K562 (cell line): Measurements from ENCODE around the gene ZBTB8A. TPM values are rescaled to one million over a fixed set of nuclear protein-coding genes. Genes with fewer than 3 reads are reported as not detected.
"Not testable (repeated sequence)": the region's sequence is repeated elsewhere in the genome, so short reads cannot be mapped to it uniquely, and the experiment has no call there.

Experiments
- ATAC-seq: fragments of 200-7000 bp; cut with Tn5 transposase; 3 replicates; pipeline ENCODE4 v1.9.1; 2020; ENCODE audit warnings: moderate library complexity
- BruUV-seq: library from RNA; stranded (reverse); fragments of 400-500 nt; replicated peaks from 2 replicates; lab custom pipeline; 2021; lab: Mats Ljungman, UMichigan
- CTCF ChIA-PET: fragments of 300-600 bp; formaldehyde crosslinking; extraction: SDS; loops from one replicate; lab custom pipeline; 2021; ENCODE audit warnings: low intra/inter-chr PET ratio; lab: Yijun Ruan, JAX
- POLR2A ChIA-PET: fragments of 300-600, 350-650 bp; sonication (Branson Sonifier 250); formaldehyde crosslinking; extraction: SDS; loops from one replicate; lab custom pipeline; 2021; ENCODE audit warnings: antibody characterized with exemption, inconsistent platforms; lab: Yijun Ruan, JAX
- DNase-seq, 4 experiments: peaks; one replicate each; pipeline versions ENCODE4 v3.0.0 to v3.0.0-alpha.2; 2011 to 2018; ENCODE audit warnings: low spot score in 3 of 4, mixed read lengths in 3 of 4; ENCODE audit errors: extremely low read depth in 1 of 4
- FAIRE-seq: peaks from 2 replicates; lab custom pipeline; 2011; peaks lifted over from hg19 to GRCh38; lab: Jason Lieb, UNC
- H2AFZ ChIP-seq: 2 replicates; pipeline ENCODE4 v1.6.0; 2011; ENCODE audit warnings: low read depth, low read length, control low read depth, inconsistent platforms
- H3K27ac ChIP-seq: fragments of 200-600 bp; 3 replicates; pipeline ENCODE4 v1.8.0; 2011; ENCODE audit warnings: low read depth, mild to moderate bottlenecking, control low read depth, inconsistent platforms, low read length, moderate library complexity, mixed read lengths; ENCODE audit errors: extremely low read depth
- H3K27me3 ChIP-seq, 2 experiments: fragments of 300-600 bp in 1 of 2; 2 replicates in 1 of 2; 3 replicates in 1 of 2; pipeline versions ENCODE4 v1.6.0 to v1.8.0; 2011; ENCODE audit warnings: inconsistent platforms in 2 of 2, low read length in 2 of 2, mild to moderate bottlenecking in 1 of 2, mixed read lengths in 1 of 2, moderate library complexity in 1 of 2; ENCODE audit not compliant: control insufficient read depth in 2 of 2, insufficient read depth in 2 of 2
- H3K36me3 ChIP-seq: fragments of 300-600 bp; 3 replicates; pipeline ENCODE4 v1.8.0; 2011; ENCODE audit warnings: mild to moderate bottlenecking, low read length, inconsistent platforms; ENCODE audit not compliant: control insufficient read depth, insufficient read depth
- H3K4me1 ChIP-seq, 2 experiments: fragments of 200-600 bp in 1 of 2; replicated peaks in 1 of 2; 2 replicates in 1 of 2; 3 replicates in 1 of 2; pipeline versions ENCODE4 v1.5.1 to v1.8.0; 2011; ENCODE audit warnings: inconsistent platforms in 2 of 2, low read length in 2 of 2, mild to moderate bottlenecking in 1 of 2, mixed read lengths in 1 of 2, moderate library complexity in 1 of 2; ENCODE audit not compliant: control insufficient read depth in 2 of 2, insufficient read depth in 2 of 2
- H3K4me2 ChIP-seq: 2 replicates; pipeline ENCODE4 v1.6.1; 2011; ENCODE audit warnings: low read length, control low read depth, inconsistent platforms, mixed read lengths; ENCODE audit not compliant: insufficient read depth
- H3K4me3 ChIP-seq: fragments of 200-600 bp; sonication (generic), shearing (Covaris generic); 2 replicates; pipeline ENCODE4 v1.5.1; 2016; ENCODE audit warnings: control low read depth, inconsistent platforms
- H3K79me2 ChIP-seq: fragments of 200-600 bp; 3 replicates; pipeline ENCODE4 v1.8.0; 2011; ENCODE audit warnings: low read length, inconsistent platforms; ENCODE audit not compliant: control insufficient read depth, insufficient read depth
- H3K9ac ChIP-seq, 2 experiments: 2 replicates each; pipeline versions ENCODE4 v1.6.0 to v1.6.1; 2011; ENCODE audit warnings: low read depth in 2 of 2, low read length in 2 of 2, control low read depth in 1 of 2, inconsistent platforms in 1 of 2, mild to moderate bottlenecking in 1 of 2, mixed read lengths in 1 of 2; ENCODE audit not compliant: insufficient read depth in 1 of 2
- H3K9me1 ChIP-seq: one replicate; pipeline ENCODE4 v1.6.0; 2011; ENCODE audit warnings: inconsistent platforms, mild to moderate bottlenecking, low read length, moderate library complexity; ENCODE audit not compliant: control insufficient read depth, insufficient read depth
- H3K9me3 ChIP-seq: replicated peaks from 2 replicates; pipeline ENCODE4 v1.5.1; 2011; ENCODE audit warnings: low read depth, low read length, inconsistent platforms; ENCODE audit not compliant: control insufficient read depth, insufficient read depth
- H4K20me1 ChIP-seq: replicated peaks from 2 replicates; pipeline ENCODE4 v1.6.1; 2011; ENCODE audit warnings: low read length, inconsistent platforms, mixed read lengths; ENCODE audit not compliant: control insufficient read depth, insufficient read depth
- BACH1 ChIP-seq: fragments of 200-800 bp; sonication (Bioruptor generic); IDR thresholded peaks from 2 replicates; pipeline ENCODE4 v1.6.1; 2016; ENCODE audit warnings: missing genetic modification characterization, missing compliant biosample characterization
- MTA3 ChIP-seq: fragments of 450-650 bp; formaldehyde crosslinking; IDR thresholded peaks from 2 replicates; pipeline ENCODE4 v1.6.1; 2017; ENCODE audit warnings: mild to moderate bottlenecking, borderline replicate concordance
- NEUROD1 ChIP-seq: fragments of 150-350 bp; IDR thresholded peaks from 2 replicates; pipeline ENCODE4 v1.6.1; 2014; ENCODE audit warnings: borderline replicate concordance, low read length, low read depth; ENCODE audit not compliant: partially characterized antibody
- PHF8 ChIP-seq: fragments of 200-600 bp; sonication (generic); IDR thresholded peaks from 2 replicates; pipeline ENCODE4 v1.6.1; 2012; ENCODE audit warnings: mixed run types, mild to moderate bottlenecking, inconsistent platforms, low read length, moderate library complexity, borderline replicate concordance
- POU5F1 ChIP-seq: fragments of 150-350 bp; IDR thresholded peaks from 2 replicates; pipeline ENCODE4 v1.6.1; 2014; ENCODE audit warnings: borderline replicate concordance, low read length, low read depth, mild to moderate bottlenecking; ENCODE audit not compliant: partially characterized antibody
- RFX5 ChIP-seq: IDR thresholded peaks from 2 replicates; pipeline ENCODE4 v1.6.1; 2011; ENCODE audit warnings: low read depth, mild to moderate bottlenecking, improper control_type of control experiment, low read length
- WGBS: fragments of 100-300 bp; shearing (Covaris generic); methylation state at CpG from one replicate; pipeline ENCODE4 v1.1.6; 2016; ENCODE audit warnings: low coverage, mixed read lengths; ENCODE audit not compliant: insufficient coverage; ENCODE audit errors: missing lambda C conversion rate; 5-methylcytosine and 5-hydroxymethylcytosine counted together
- in situ Hi-C: fragments of 300-500 bp; cut with MboI; formaldehyde crosslinking; loops from 4 replicates; pipeline ENCODE4 v1.15.0; 2018; ENCODE audit warnings: inconsistent platforms, mixed read lengths
- intact Hi-C: fragments of 100-400 bp; cut with micrococcal nuclease; formaldehyde crosslinking; loops from 2 replicates; pipeline ENCODE4 v1.14.2; 2022
- polyA plus RNA-seq, 8 experiments: library from polyadenylated mRNA; depleted of rRNA in 4 of 8; stranded (reverse) in 5 of 8; unstranded in 3 of 8; fragments of >200 nt; fragmentation: Nextera tagmentation in 2 of 8; fragmentation: Illumina TruSeq in 1 of 8; extraction: Ambion mirVana in 2 of 8; extraction: Trizol in 1 of 8; gene quantifications; 2 replicates each; pipeline versions ENCODE4 v1.2.1 to v1.2.3, GENCODE V29; 2011 to 2014; ENCODE audit warnings: inconsistent platforms in 1 of 8, missing spikeins in 1 of 8
- total RNA-seq, 7 experiments: library from RNA; depleted of rRNA in 6 of 7; stranded (reverse); fragments of >200 nt in 6 of 7; fragmentation: Illumina TruSeq in 2 of 7; extraction: Trizol in 2 of 7; gene quantifications; 2 replicates each; pipeline versions ENCODE4 v1.2.1 to v1.2.3, GENCODE V29; 2011 to 2021; ENCODE audit warnings: low replicate concordance in 1 of 7
- TF ChIP-seq, protein P1 (sequence below): sonication (generic); formaldehyde crosslinking; IDR thresholded peaks from 2 replicates; pipeline ENCODE4 v1.8.0; 2022; ENCODE audit warnings: mild to moderate bottlenecking, missing genetic modification reagents
- TF ChIP-seq, protein P2 (sequence below): fragments of 450-650 bp; formaldehyde crosslinking; conservative IDR thresholded peaks from 2 replicates; pipeline ENCODE4 v1.4.0; 2022; ENCODE audit warnings: mild to moderate bottlenecking, missing genetic modification characterization

The ZBTB8A gene
- total and polyA plus RNA-seq, 9 of the 15 experiments (the other 6 are each of a cell fraction or from before 2014, with no cell fraction given): 0.01 to 0.64 (median 0.09) TPM

DNA sequence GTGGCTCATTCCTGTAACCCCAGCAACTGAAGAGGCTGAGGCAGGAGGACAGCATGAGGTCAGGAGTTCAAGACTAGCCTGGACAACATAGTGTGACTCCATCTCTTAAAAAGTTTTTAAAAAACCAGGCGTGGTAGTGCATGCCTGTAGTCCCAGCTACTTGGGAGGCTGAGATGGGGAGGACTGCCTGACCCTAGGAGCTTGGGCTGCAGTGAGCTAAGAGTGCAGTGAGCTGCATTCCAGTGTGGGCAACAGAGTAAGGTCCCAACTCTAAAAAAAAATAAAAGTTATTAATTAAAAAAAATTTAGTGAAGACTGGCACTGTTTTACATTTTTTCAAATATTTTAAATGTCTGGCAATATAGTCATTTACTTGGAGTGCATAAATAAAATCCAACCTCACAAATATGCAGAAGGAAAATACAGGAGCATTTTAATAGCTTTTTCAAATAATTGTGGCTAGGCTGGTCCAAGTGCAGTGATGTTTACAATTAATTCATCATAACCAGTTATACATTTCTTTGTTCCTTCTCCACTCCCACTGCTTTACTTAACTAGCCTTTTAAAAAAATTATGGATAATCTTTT is 100.4 kb downstream of the ZBTB8A start (continued):
- TF ChIP-seq, protein P1, sequence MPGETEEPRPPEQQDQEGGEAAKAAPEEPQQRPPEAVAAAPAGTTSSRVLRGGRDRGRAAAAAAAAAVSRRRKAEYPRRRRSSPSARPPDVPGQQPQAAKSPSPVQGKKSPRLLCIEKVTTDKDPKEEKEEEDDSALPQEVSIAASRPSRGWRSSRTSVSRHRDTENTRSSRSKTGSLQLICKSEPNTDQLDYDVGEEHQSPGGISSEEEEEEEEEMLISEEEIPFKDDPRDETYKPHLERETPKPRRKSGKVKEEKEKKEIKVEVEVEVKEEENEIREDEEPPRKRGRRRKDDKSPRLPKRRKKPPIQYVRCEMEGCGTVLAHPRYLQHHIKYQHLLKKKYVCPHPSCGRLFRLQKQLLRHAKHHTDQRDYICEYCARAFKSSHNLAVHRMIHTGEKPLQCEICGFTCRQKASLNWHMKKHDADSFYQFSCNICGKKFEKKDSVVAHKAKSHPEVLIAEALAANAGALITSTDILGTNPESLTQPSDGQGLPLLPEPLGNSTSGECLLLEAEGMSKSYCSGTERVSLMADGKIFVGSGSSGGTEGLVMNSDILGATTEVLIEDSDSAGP (CRISPR knock-in tag): no peak
- TF ChIP-seq PHF8 (no peak), NEUROD1 (no peak), MTA3 (no peak), RFX5 (no peak), POU5F1 (no peak), BACH1 (tag) (no peak)
- TF ChIP-seq, protein P2, sequence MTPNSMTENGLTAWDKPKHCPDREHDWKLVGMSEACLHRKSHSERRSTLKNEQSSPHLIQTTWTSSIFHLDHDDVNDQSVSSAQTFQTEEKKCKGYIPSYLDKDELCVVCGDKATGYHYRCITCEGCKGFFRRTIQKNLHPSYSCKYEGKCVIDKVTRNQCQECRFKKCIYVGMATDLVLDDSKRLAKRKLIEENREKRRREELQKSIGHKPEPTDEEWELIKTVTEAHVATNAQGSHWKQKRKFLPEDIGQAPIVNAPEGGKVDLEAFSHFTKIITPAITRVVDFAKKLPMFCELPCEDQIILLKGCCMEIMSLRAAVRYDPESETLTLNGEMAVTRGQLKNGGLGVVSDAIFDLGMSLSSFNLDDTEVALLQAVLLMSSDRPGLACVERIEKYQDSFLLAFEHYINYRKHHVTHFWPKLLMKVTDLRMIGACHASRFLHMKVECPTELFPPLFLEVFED (CRISPR knock-in tag): no peak

DNA sequence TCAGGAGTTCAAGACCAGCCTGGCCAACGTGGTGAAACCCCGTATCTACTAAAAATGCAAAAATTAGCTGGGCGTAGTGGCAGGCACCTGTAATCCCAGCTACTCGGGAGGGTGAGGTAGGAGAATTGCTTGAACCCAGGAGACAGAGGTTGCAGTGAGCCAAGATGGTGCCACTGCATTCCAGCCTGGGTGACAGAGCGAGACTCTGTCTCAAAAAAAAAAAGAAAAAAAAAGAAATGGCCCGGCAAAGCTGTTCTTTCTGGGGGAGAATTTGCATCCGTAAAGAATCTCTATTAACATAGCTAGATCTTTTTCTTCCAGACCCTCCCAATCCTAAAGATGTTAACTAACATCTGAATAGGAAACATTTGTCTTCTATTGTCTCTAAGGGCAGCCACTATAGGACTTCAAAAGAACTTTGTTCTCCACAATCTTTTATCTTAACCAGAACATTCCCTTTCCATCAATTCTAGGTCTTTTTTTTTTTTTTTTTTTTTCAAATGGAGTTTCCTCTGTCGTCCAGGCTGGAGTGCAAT is 103.1 kb downstream of the ZBTB8A start:
- in situ Hi-C loops, H3K9me3 ChIP-seq, H3K27ac ChIP-seq, ATAC-seq, H3K4me2 ChIP-seq, H3K9me1 ChIP-seq, H2AFZ ChIP-seq, intact Hi-C loops, H3K27me3 ChIP-seq, CTCF ChIA-PET, H3K4me3 ChIP-seq, H4K20me1 ChIP-seq, FAIRE-seq, H3K4me1 ChIP-seq, H3K9ac ChIP-seq, DNase-seq, BruUV-seq: not testable (repeated sequence)
- H3K36me3 ChIP-seq: peaks cover 21% of the 10 kb centered on the region; the same call in 2 of the 3 replicates
- POLR2A ChIA-PET: interaction anchor here (0.9 kb wide), 1 partner anchor 9 kb away, joined by 5 read pairs; the partner anchor contains the start of gene RBBP4
- WGBS: 83% methylated on average over 8 of the region's 8 CpGs
- peaks cover 53% of the 10 kb centered on the region for H3K79me2 ChIP-seq
